H1 (cell line): ENCODE data around the gene SMYD3. TPM values are rescaled to one million over a fixed set of nuclear protein-coding genes. Genes with fewer than 3 reads are reported as not detected.

Experiments used
- CTCF ChIA-PET: fragments of 300-600 bp; sonication (Branson Sonifier 250); formaldehyde crosslinking; loops from one replicate; lab custom pipeline; 2021; ENCODE audit not compliant: partially characterized antibody; lab: Charles Lee
- POLR2A ChIA-PET: fragments of 300-600 bp; sonication (Branson Sonifier 250); formaldehyde crosslinking; loops from one replicate; lab custom pipeline; 2021; ENCODE audit warnings: inconsistent platforms; ENCODE audit not compliant: partially characterized antibody; lab: Charles Lee
- DNase-seq, 2 experiments: peaks; one replicate each; pipeline versions ENCODE4 v3.0.0 to v3.0.0-alpha.2; 2010 to 2022; ENCODE audit warnings: low spot score in 2 of 2, low read depth in 1 of 2, mixed read lengths in 1 of 2
- FAIRE-seq: peaks from 2 replicates; lab custom pipeline; 2011; peaks lifted over from hg19 to GRCh38; lab: Jason Lieb, UNC
- H2AFZ ChIP-seq: 2 replicates; pipeline ENCODE4 v1.8.1; 2012; ENCODE audit warnings: low read length, inconsistent platforms
- H2AK5ac ChIP-seq: 2 replicates; pipeline ENCODE4 v1.6.1; 2013; ENCODE audit warnings: low read depth, low read length
- H2BK120ac ChIP-seq: replicated peaks from 2 replicates; pipeline ENCODE3; 2013; ENCODE audit warnings: low read depth, low read length, inconsistent platforms
- H2BK12ac ChIP-seq: 2 replicates; pipeline ENCODE4 v1.6.1; 2013; ENCODE audit warnings: low read depth, low read length
- H2BK15ac ChIP-seq: 2 replicates; pipeline ENCODE4 v1.6.1; 2013; ENCODE audit warnings: low read length
- H2BK20ac ChIP-seq: 2 replicates; pipeline ENCODE4 v1.6.1; 2013; ENCODE audit warnings: low read length
- H2BK5ac ChIP-seq: 2 replicates; pipeline ENCODE4 v1.6.1; 2013; ENCODE audit warnings: low read depth, low read length
- H3K14ac ChIP-seq: 2 replicates; pipeline ENCODE4 v1.6.1; 2013; ENCODE audit warnings: inconsistent platforms; ENCODE audit not compliant: insufficient read length
- H3K18ac ChIP-seq: 2 replicates; pipeline ENCODE4 v1.6.1; 2013; ENCODE audit warnings: low read length; ENCODE audit errors: extremely low read depth
- H3K23ac ChIP-seq: 2 replicates; pipeline ENCODE4 v1.6.1; 2013; ENCODE audit warnings: inconsistent platforms; ENCODE audit not compliant: insufficient read length
- H3K23me2 ChIP-seq: 2 replicates; pipeline ENCODE4 v1.6.1; 2013; ENCODE audit warnings: low read depth, low read length
- H3K27ac ChIP-seq: 2 replicates; pipeline ENCODE4 v1.6.1; 2011; ENCODE audit warnings: low read depth, low read length, inconsistent platforms
- H3K27me3 ChIP-seq, 4 experiments: replicated peaks in 1 of 4; 1 replicate in 1 of 4; 2 replicates in 3 of 4; pipeline versions ENCODE4 v1.6.1 to v1.8.1; 2011 to 2013; ENCODE audit warnings: low read length in 3 of 4, mild to moderate bottlenecking in 3 of 4, inconsistent platforms in 2 of 4, mixed read lengths in 2 of 4, moderate library complexity in 1 of 4; ENCODE audit not compliant: control insufficient read depth in 3 of 4, insufficient read depth in 3 of 4; ENCODE audit errors: extremely low read depth in 1 of 4
- H3K36me3 ChIP-seq, 4 experiments: 2 replicates each; pipeline versions ENCODE4 v1.6.1 to v1.8.1; 2011 to 2013; ENCODE audit warnings: mild to moderate bottlenecking in 4 of 4, low read length in 3 of 4, moderate library complexity in 2 of 4, control low read depth in 1 of 4, inconsistent platforms in 1 of 4; ENCODE audit not compliant: insufficient read depth in 4 of 4, control insufficient read depth in 2 of 4
- H3K4ac ChIP-seq: replicated peaks from 2 replicates; pipeline ENCODE3; 2013; ENCODE audit warnings: low read length, low read depth, mixed read lengths, inconsistent platforms; ENCODE audit not compliant: insufficient read length
- H3K4me1 ChIP-seq, 4 experiments: replicated peaks in 1 of 4; 1 replicate in 1 of 4; 2 replicates in 3 of 4; pipeline versions ENCODE4 v1.6.1 to v1.8.1; 2011 to 2013; ENCODE audit warnings: low read length in 3 of 4, inconsistent platforms in 2 of 4, mixed read lengths in 1 of 4; ENCODE audit not compliant: insufficient read depth in 4 of 4, control insufficient read depth in 3 of 4
- H3K4me2 ChIP-seq, 2 experiments: 2 replicates each; pipeline versions ENCODE4 v1.6.1 to v1.8.1; 2011 to 2013; ENCODE audit warnings: low read depth in 2 of 2, low read length in 2 of 2, control low read depth in 1 of 2, inconsistent platforms in 1 of 2, mild to moderate bottlenecking in 1 of 2; ENCODE audit not compliant: insufficient read depth in 1 of 2
- H3K4me3 ChIP-seq, 4 experiments: fragments of 200-600, 300-600 bp in 1 of 4; sonication (generic), shearing (Covaris generic), sonication (Bioruptor Twin) in 1 of 4; 2 replicates each; pipeline versions ENCODE4 v1.5.1 to v1.8.1; 2011 to 2016; ENCODE audit warnings: low read length in 4 of 4, low read depth in 3 of 4, control low read depth in 2 of 4, inconsistent platforms in 2 of 4, mild to moderate bottlenecking in 2 of 4, mixed read lengths in 1 of 4, moderate library complexity in 1 of 4; ENCODE audit not compliant: insufficient read depth in 2 of 4; ENCODE audit errors: extremely low read depth in 1 of 4
- H3K56ac ChIP-seq: replicated peaks from 2 replicates; pipeline ENCODE3; 2013; ENCODE audit warnings: low read depth, mild to moderate bottlenecking, mixed read lengths, low read length, inconsistent platforms; ENCODE audit not compliant: insufficient read length
- H3K79me1 ChIP-seq: 2 replicates; pipeline ENCODE4 v1.6.1; 2013; ENCODE audit warnings: low read depth, low read length, control low read depth
- H3K79me2 ChIP-seq, 2 experiments: 2 replicates each; pipeline versions ENCODE4 v1.6.1 to v1.8.1; 2012 to 2013; ENCODE audit warnings: low read length in 2 of 2, mild to moderate bottlenecking in 2 of 2, inconsistent platforms in 1 of 2; ENCODE audit not compliant: insufficient read depth in 2 of 2, control insufficient read depth in 1 of 2
- H3K9ac ChIP-seq, 4 experiments: replicated peaks in 1 of 4; 1 replicate in 1 of 4; 2 replicates in 3 of 4; pipeline versions ENCODE4 v1.6.1 to v1.8.1; 2011 to 2013; ENCODE audit warnings: low read depth in 3 of 4, low read length in 3 of 4, control low read depth in 2 of 4, mild to moderate bottlenecking in 2 of 4, moderate library complexity in 2 of 4, inconsistent platforms in 1 of 4; ENCODE audit errors: extremely low read depth in 1 of 4
- H3K9me3 ChIP-seq, 2 experiments: 2 replicates each; pipeline versions ENCODE4 v1.6.1 to v1.8.1; 2012 to 2013; ENCODE audit warnings: mild to moderate bottlenecking in 2 of 2, moderate library complexity in 2 of 2, control low read depth in 1 of 2, inconsistent platforms in 1 of 2, low read depth in 1 of 2, low read length in 1 of 2, mixed read lengths in 1 of 2; ENCODE audit not compliant: insufficient read depth in 2 of 2
- H4K20me1 ChIP-seq, 2 experiments: replicated peaks in 1 of 2; 2 replicates each; pipeline versions ENCODE3 to v1.8.1; 2011 to 2013; ENCODE audit warnings: inconsistent platforms in 2 of 2, low read length in 2 of 2, mild to moderate bottlenecking in 1 of 2; ENCODE audit not compliant: insufficient read depth in 2 of 2, control insufficient read depth in 1 of 2
- H4K5ac ChIP-seq: 2 replicates; pipeline ENCODE4 v1.6.1; 2013; ENCODE audit warnings: low read length, low read depth, mixed read lengths, inconsistent platforms; ENCODE audit not compliant: insufficient read length
- H4K8ac ChIP-seq: 2 replicates; pipeline ENCODE4 v1.8.0; 2013; ENCODE audit warnings: mild to moderate bottlenecking, moderate library complexity, low read length, inconsistent platforms; ENCODE audit not compliant: insufficient read depth; ENCODE audit errors: extremely low read depth
- H4K91ac ChIP-seq: replicated peaks from 2 replicates; pipeline ENCODE3; 2013; ENCODE audit warnings: low read length, mixed read lengths, inconsistent platforms; ENCODE audit not compliant: insufficient read length
- CHD1 ChIP-seq: IDR thresholded peaks from 2 replicates; pipeline ENCODE4 v1.6.1; 2012; ENCODE audit warnings: low read depth, low read length, improper control_type of control experiment
- EGR1 ChIP-seq: IDR thresholded peaks from 2 replicates; pipeline ENCODE4 v1.6.1; 2011; ENCODE audit warnings: low read depth, low read length, borderline replicate concordance
- EZH2 ChIP-seq: fragments of 200-600 bp; sonication (generic); IDR thresholded peaks from 2 replicates; pipeline ENCODE4 v1.7.1; 2012; ENCODE audit warnings: low read depth, mild to moderate bottlenecking, moderate library complexity, low read length, inconsistent platforms; ENCODE audit not compliant: severe bottlenecking
- GABPA ChIP-seq: IDR thresholded peaks from 2 replicates; pipeline ENCODE4 v1.6.1; 2011; ENCODE audit warnings: mild to moderate bottlenecking, low read length, moderate library complexity, borderline replicate concordance; ENCODE audit not compliant: insufficient read depth
- NANOG ChIP-seq: IDR thresholded peaks from 2 replicates; pipeline ENCODE4 v1.6.1; 2011; ENCODE audit warnings: low read length, low read depth, mild to moderate bottlenecking, inconsistent platforms; ENCODE audit not compliant: insufficient read depth, poor library complexity, severe bottlenecking
- POLR2A ChIP-seq, 2 experiments: IDR thresholded peaks; 1 replicate in 1 of 2; 2 replicates in 1 of 2; pipeline ENCODE4 v1.6.1; 2011; ENCODE audit warnings: low read depth in 2 of 2, low read length in 2 of 2, mild to moderate bottlenecking in 2 of 2; ENCODE audit errors: control extremely low read depth in 1 of 2
- POLR2AphosphoS5 ChIP-seq: IDR thresholded peaks from 2 replicates; pipeline ENCODE4 v1.6.1; 2011; ENCODE audit warnings: low read depth, low read length
- RFX5 ChIP-seq: IDR thresholded peaks from 2 replicates; pipeline ENCODE4 v1.6.1; 2011; ENCODE audit warnings: low read depth, low read length, improper control_type of control experiment, borderline replicate concordance
- TAF1 ChIP-seq: IDR thresholded peaks from 2 replicates; pipeline ENCODE4 v1.6.1; 2011; ENCODE audit warnings: mild to moderate bottlenecking, low read depth, low read length
- TBP ChIP-seq: IDR thresholded peaks from 2 replicates; pipeline ENCODE4 v1.6.1; 2011; ENCODE audit warnings: low read depth, low read length, improper control_type of control experiment
- TCF12 ChIP-seq: IDR thresholded peaks from 2 replicates; pipeline ENCODE4 v1.6.1; 2011; ENCODE audit warnings: low read depth, mild to moderate bottlenecking, low read length
- TEAD4 ChIP-seq: IDR thresholded peaks from 2 replicates; pipeline ENCODE4 v1.6.1; 2012; ENCODE audit warnings: low read depth, low read length, inconsistent platforms, mixed read lengths
- YY1 ChIP-seq: IDR thresholded peaks from 2 replicates; pipeline ENCODE4 v1.6.1; 2011; ENCODE audit warnings: low read depth, mild to moderate bottlenecking, low read length
- WGBS, 2 experiments: shearing (Covaris generic) in 1 of 2; methylation state at CpG; one replicate each; pipeline versions ENCODE4 v1.1.6 to v1.1.7; 2013 to 2015; ENCODE audit warnings: low lambda C conversion rate in 2 of 2, mixed read lengths in 2 of 2, inconsistent platforms in 1 of 2, low coverage in 1 of 2, missing lambda C conversion rate in 1 of 2; ENCODE audit not compliant: insufficient replicate concordance in 2 of 2, insufficient coverage in 1 of 2, insufficient read length in 1 of 2; ENCODE audit errors: extremely low coverage in 1 of 2, missing lambda C conversion rate in 1 of 2; 5-methylcytosine and 5-hydroxymethylcytosine counted together
- polyA plus RNA-seq, 7 experiments: library from polyadenylated mRNA; depleted of rRNA in 3 of 7; stranded (reverse) in 5 of 7; unstranded in 2 of 7; fragments of >200 nt in 5 of 7; fragments of 200-250 nt in 2 of 7; gene quantifications; 1 replicate in 5 of 7; 2 replicates in 1 of 7; 4 replicates in 1 of 7; pipeline versions ENCODE4 v1.2.1 to v1.2.3, GENCODE V29; 2011 to 2013; ENCODE audit warnings: missing spikeins in 2 of 7, mixed read lengths in 2 of 7
- total RNA-seq: library from RNA; stranded (reverse); fragmentation: NEBNext Ultra II Directional; extraction: Animal tissue kit (Norgen Biotek cat#: 25700); gene quantifications from 2 replicates; pipeline ENCODE4 v1.2.1, GENCODE V29; 2021
- TF ChIP-seq, protein P1 (sequence below): IDR thresholded peaks from 2 replicates; pipeline ENCODE4 v1.6.1; 2011; ENCODE audit warnings: low read depth, mild to moderate bottlenecking, low read length; ENCODE audit not compliant: insufficient read depth

The SMYD3 gene
- total and polyA plus RNA-seq, 2 of the 8 experiments (the other 6 are each of a cell fraction or from before 2014, with no cell fraction given) = 17.3 to 25.4 TPM

DNA sequence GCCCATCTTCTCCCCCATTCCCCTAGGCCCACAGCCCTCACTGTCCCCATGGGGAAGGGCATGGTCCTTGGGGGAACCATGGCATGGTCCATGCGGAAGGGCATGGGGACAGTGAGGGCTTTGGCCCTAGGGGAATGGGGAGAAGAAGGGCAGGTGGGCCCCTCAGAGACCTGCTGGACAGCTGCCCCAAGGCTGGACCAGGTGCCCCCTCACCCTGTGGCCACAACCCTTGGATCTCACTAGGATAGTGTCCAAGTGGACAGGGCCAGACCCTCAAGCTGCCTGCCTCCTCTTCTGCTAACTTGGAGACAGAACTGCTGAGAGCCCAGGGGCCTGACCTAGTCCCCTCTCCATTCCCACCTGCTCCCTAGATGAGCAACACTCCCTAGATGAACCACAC is 12.4 kb upstream of the SMYD3 start:
- no peak overlapping the region for H4K5ac ChIP-seq
- no peaks in the 10 kb centered on the region for H3K36me3 ChIP-seq
- H2AFZ ChIP-seq = no peak overlapping the region
- H2BK5ac ChIP-seq = no peak overlapping the region
- no peak overlapping the region for H2BK120ac ChIP-seq
- no peak overlapping the region for H2BK20ac ChIP-seq
- no peak overlapping the region for H3K4me2 ChIP-seq
- no peak overlapping the region for H2BK15ac ChIP-seq
- FAIRE-seq = no peak
- H2AK5ac ChIP-seq = no peak overlapping the region
- H3K9ac ChIP-seq = no peak overlapping the region
- H3K4me3 ChIP-seq = no peak overlapping the region
- H3K18ac ChIP-seq = no peak overlapping the region
- H3K79me1 ChIP-seq = no peaks in the 10 kb centered on the region
- CTCF ChIA-PET = no interaction called here
- H4K8ac ChIP-seq = no peak overlapping the region
- no peak overlapping the region for H3K4ac ChIP-seq
- 78% methylated on average over 1 of the region's 1 CpG; no CpG with 5 or more reads in 1 of the 2 experiments for WGBS, 2 experiments
- no peaks in the 10 kb centered on the region for H3K4me1 ChIP-seq
- no peak overlapping the region for H2BK12ac ChIP-seq
- no peaks in the 10 kb centered on the region for H3K27me3 ChIP-seq
- TF ChIP-seq CHD1 (no peak), RFX5 (no peak), TAF1 (no peak), POLR2A (IDR thresholded peaks at IDR 0.05; ENCODE audit: control extremely low read depth in 1 of 2, low read depth in 2 of 2, low read length in 2 of 2) (no peak), POLR2AphosphoS5 (no peak), NANOG (no peak), GABPA (no peak), TCF12 (no peak), TEAD4 (no peak), TBP (no peak), EGR1 (no peak), YY1 (no peak), EZH2 (no peak)
- TF ChIP-seq, protein P1, sequence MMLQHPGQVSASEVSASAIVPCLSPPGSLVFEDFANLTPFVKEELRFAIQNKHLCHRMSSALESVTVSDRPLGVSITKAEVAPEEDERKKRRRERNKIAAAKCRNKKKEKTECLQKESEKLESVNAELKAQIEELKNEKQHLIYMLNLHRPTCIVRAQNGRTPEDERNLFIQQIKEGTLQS = no peak
- H3K9me3 ChIP-seq = peaks cover 3% of the 10 kb centered on the region in 2 experiments; a peak in 3 of 4 replicates
- no peaks in the 10 kb centered on the region for H3K23me2 ChIP-seq
- H3K14ac ChIP-seq = no peak overlapping the region
- H4K91ac ChIP-seq = no peak overlapping the region
- no peaks in the 10 kb centered on the region for H3K79me2 ChIP-seq
- POLR2A ChIA-PET = no interaction called here
- H3K27ac ChIP-seq = no peak overlapping the region
- H3K23ac ChIP-seq = no peak overlapping the region
- H4K20me1 ChIP-seq = no peaks in the 10 kb centered on the region
- DNase-seq = no peak
- H3K56ac ChIP-seq = no peak overlapping the region
